ENCODE data around the gene WNT5A.

WNT5A gene

GRCh38 chr3:55525436-55525835 is 38.3 kb upstream of the WNT5A start:
- no peak for DNase-seq (ENCODE audit: low read depth)
- H3K4me3 ChIP-seq (ENCODE audit: control insufficient read depth, low read depth, low read length), result no peak overlapping the region
- TF ChIP-seq, protein P1, sequence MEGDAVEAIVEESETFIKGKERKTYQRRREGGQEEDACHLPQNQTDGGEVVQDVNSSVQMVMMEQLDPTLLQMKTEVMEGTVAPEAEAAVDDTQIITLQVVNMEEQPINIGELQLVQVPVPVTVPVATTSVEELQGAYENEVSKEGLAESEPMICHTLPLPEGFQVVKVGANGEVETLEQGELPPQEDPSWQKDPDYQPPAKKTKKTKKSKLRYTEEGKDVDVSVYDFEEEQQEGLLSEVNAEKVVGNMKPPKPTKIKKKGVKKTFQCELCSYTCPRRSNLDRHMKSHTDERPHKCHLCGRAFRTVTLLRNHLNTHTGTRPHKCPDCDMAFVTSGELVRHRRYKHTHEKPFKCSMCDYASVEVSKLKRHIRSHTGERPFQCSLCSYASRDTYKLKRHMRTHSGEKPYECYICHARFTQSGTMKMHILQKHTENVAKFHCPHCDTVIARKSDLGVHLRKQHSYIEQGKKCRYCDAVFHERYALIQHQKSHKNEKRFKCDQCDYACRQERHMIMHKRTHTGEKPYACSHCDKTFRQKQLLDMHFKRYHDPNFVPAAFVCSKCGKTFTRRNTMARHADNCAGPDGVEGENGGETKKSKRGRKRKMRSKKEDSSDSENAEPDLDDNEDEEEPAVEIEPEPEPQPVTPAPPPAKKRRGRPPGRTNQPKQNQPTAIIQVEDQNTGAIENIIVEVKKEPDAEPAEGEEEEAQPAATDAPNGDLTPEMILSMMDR (IDR thresholded peaks at IDR 0.05; ENCODE audit: control insufficient read depth, insufficient read depth, low read depth, low read length, missing control alignments), result no peak

GRCh38 chr3:55524565-55525244 is 37.6 kb upstream of the WNT5A start:
- no peak overlapping the region for H3K4me3 ChIP-seq (ENCODE audit: control insufficient read depth, low read depth, low read length)
- DNase-seq (ENCODE audit: low read depth), result no peak
- TF ChIP-seq, protein P1 (IDR thresholded peaks at IDR 0.05; ENCODE audit: control insufficient read depth, insufficient read depth, low read depth, low read length, missing control alignments), result no peak

GRCh38 chr3:55523471-55523870 is 36.4 kb upstream of the WNT5A start:
- no peak for DNase-seq (ENCODE audit: low read depth)
- TF ChIP-seq, protein P1 (IDR thresholded peaks at IDR 0.05; ENCODE audit: control insufficient read depth, insufficient read depth, low read depth, low read length, missing control alignments), result no peak
- no peak overlapping the region for H3K4me3 ChIP-seq (ENCODE audit: control insufficient read depth, low read depth, low read length)

DNA sequence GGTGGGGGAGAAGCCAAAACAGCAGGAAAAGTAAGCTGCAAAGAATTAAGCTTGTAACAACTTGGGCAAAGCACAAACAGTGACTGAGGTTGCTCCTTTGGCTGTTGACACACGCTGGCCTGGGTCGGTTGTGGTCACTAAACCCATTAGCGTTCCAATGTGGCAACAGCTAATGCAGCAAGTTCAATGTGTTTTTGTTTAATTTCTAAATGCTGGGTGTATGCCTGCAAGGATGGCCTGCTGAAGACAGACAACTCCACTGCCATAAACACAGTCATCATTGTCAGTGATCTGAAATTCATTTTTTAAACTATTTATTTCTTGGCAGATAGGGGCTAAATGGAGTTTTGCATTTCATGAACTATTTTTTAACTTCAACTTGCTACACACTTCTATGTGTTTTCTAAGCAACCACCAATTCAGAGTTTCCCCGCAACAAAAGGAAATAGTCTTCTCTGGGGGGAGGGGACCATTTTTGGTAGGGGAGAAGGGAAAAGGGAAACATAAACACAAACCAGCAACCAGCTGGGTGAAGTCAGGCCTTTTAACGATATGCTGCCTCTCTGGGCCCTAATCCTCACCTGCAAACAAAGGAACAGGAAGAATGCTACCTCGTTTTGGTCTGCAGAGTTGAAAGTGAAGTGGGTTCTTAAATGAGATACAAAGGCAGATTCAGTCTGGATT is 34.8 kb upstream of the WNT5A start:
- no peak overlapping the region for H3K4me3 ChIP-seq (ENCODE audit: control insufficient read depth, low read depth, low read length)
- TF ChIP-seq, protein P1 (IDR thresholded peaks at IDR 0.05; ENCODE audit: control insufficient read depth, insufficient read depth, low read depth, low read length, missing control alignments), result no peak
- peak; percentile 60 for DNase-seq (ENCODE audit: low read depth)

DNA sequence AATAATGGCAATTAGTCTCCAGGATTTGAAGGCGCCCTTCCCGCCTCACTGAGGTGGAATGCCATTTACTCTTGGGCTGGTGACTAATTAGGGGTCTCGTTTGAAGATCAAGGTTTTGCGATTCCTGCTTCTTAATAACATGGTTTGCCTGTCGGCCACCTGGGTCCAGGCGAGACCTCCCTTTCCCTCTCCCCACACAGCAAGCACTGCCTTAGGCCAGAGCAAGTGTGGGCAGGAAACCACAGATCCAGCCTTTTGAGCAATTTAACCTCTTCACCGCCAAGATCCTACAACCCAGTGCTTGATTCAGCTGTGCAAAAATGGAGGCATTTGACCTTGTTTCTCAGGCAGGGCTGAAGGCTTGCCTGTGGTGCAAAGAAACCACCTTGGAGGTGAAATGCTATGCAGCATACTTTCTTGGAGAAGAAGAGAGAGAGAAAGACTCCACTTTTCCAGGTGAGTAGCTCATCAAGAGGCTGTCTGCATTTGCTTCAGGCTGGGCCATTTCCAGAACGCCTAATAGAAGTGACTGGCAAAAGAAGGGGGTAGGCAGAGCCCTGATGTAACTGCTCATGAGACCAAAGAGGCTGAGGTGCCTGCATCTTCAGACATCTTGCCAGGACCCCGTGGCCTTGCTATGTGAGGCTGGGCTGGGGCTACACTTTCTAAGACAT is 34.1 kb upstream of the WNT5A start:
- TF ChIP-seq, protein P1 (IDR thresholded peaks at IDR 0.05; ENCODE audit: control insufficient read depth, insufficient read depth, low read depth, low read length, missing control alignments), result no peak
- no peak for DNase-seq (ENCODE audit: low read depth)
- no peak overlapping the region for H3K4me3 ChIP-seq (ENCODE audit: control insufficient read depth, low read depth, low read length)

DNA sequence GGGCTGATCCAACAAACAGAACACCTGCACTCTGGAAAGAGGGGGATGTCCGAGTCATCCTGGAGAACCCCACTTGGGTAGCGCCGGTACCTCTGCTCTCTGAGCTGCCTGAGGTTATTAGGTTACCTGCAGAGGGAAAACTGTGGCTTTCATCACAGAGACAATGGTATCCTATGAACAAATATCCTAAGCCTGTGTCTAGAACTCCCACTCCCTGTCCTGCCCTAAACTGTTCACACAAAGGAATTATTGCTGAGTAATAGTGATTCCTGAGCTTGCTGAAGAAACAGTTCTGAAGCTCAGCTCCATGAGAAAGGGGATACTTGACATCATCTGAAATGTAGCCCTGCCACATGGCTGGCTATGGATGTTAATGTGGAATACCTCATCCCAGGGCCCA is 31.9 kb upstream of the WNT5A start:
- DNase-seq (ENCODE audit: low read depth), result peak; percentile 44

More for the DNA sequence above, 31.9 kb upstream of the WNT5A start:
- TF ChIP-seq, protein P1 (IDR thresholded peaks at IDR 0.05; ENCODE audit: control insufficient read depth, insufficient read depth, low read depth, low read length, missing control alignments), result no peak
- no peak overlapping the region for H3K4me3 ChIP-seq (ENCODE audit: control insufficient read depth, low read depth, low read length)
